DMS 273 treated with DMSO at 0.1 percent for 48 hours (cell line): ENCODE results near the gene OPTC.
A peak's percentile ranks its signal among the peaks of the same experiment; 100 is the strongest.
"Not testable (repeated sequence)": the region's sequence is repeated elsewhere in the genome, so short reads cannot be mapped to it uniquely, and the experiment has no call there.

ENCODE experiments used
- DNase-seq: peaks from one replicate; lab custom pipeline; 2025; lab: John Stamatoyannopoulos, UW

OPTC gene

DNA sequence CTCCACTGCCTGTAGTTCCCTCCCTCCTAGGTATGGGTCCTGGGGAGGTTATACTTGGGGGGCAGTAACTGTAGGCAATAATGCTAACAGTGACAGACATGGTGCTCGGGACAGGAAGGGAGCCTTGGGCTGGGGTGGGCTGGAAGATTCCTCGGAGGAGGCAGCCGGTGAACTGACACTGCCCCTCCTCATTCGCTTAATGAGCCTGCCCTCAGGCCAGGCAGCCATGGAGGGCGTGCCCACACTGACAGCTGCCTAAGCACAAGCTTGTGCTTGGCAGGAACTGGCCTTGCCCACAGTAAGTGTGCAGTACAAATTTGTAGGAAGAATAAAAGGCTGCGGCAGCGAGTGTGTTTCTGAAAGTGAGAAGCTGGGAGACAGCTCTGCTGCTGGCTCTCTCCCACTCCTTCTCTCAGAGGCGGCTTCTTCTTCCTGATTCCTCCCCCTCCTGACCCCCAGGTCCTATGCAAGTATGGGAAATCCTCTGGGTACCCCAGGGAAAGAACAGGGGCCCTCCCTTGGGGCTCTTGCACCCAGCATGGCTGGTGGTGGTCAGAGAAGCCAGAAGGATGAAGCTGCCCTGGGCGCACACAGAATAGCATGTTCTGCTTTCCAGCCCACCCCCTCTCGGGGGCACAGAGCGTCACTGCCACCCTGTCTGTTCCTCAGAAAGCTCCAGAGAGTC, 23.6 kb downstream of the OPTC start:
- no peak for DNase-seq

DNA sequence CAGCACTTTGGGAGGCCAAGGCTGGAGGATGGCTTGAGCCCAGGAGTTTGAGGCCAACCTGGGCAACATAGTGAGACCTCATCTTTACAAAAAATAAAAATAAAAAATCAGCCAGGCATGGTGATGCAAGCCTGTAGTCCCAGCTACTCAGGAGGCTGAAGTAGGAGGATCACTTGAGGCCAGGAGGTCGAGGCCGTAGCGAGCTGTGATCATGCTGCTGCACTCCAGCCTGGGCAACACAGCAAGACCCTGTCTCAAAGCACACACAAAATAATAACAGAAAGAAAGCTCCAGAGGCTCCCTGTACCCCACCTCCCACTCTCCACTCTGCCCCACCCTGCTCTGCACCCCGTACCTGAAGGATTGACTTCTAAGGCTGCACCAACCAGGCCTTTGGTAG, 24.2 kb downstream of the OPTC start:
- not testable (repeated sequence) for DNase-seq

DNA sequence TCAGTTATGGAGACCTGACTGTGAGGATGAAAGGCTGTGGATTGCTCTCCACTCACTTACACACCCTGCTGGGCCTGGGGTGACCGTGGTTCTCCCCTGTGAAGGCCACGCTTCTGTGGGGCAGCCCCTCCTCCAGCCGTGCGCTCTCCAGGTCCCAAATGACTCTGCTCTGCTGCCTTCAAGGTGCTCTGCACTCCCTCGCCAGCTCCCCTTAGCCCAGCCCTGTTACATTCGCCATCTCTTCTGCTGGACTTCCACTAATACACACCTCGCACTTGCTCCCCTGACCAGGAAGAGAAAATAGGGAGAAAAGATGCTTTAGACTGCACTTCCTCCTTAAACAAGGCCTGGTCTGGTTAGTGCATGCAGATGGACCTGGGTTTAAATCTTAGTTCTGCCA, 24.6 kb downstream of the OPTC start:
- DNase-seq, result no peak

DNA sequence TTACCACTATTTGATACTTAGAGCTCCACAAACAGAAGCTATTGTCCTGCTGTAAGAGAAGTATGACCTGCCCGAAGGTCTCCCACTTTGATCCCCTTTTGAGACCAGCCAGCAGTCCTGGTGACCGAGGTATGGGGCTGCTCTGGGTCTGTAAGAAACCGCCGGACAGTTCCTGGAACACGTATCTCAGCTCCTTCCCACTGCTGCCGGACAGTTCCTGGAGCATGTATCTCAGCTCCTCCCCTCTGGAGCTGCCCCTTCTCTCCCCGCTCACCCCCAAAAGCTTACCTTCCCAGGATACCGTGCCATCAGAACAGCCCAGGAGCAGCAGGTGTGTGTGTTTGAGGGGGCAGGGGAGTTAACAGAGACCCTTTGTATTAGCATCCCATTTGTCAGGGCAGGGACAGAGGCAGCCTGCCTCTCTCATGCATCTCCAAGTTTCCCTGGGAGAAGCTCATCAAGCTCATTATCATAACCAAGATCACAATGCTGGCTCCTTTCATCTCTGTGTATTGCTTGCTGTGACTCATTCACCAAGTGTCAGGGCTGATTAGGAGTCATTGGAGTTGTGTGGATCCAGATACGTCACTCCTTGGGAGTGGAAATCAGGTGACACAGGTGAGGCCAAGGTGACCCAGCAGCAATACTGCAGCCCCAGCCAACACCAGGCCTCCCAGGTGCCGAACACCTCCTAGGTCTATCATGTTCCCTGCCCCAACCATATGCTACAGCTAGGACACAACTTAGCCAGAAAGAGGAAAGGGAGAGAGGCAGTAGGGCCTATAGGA, 25.3 kb downstream of the OPTC start:
- DNase-seq, result no peak

DNA sequence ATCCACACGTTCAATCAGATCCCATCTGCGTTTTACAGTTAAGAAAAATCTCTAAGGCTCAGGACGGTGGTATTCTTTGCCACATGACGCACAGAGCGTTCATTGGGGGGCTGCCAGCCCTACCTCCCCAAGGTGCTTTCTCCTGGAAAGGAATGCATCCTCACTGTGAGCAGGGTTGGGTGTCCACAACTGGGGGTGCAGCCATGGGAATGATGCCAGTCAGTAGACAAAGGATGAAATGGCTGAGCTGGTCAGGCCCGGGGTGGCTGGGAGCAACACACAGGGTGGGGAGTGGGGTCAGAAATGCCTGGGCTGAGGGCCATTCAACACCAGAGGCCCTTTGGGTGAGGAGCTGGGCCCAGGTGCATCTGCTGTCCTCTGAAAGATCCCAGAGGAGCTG, 25.9 kb downstream of the OPTC start:
- DNase-seq, result no peak

DNA sequence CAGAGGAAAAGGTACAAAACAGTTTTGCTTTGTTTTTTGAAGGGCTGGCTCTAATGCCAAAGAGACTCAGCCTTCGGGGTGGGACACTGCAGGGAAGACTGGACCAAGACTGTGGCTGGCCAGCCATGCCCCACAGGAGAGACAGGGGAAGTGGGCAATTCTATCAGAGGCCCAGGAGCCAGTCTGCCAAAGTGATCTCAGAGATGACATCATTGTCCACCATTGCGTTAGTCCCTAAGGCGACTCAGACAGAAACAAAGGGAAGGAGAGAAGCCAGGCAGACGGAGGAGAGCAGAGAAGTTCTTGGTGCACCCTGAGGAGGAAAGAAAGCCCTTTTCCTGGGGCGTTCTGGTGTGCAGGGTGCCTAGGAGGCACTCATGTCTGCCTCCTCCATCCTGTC, 26.4 kb downstream of the OPTC start:
- no peak for DNase-seq

DNA sequence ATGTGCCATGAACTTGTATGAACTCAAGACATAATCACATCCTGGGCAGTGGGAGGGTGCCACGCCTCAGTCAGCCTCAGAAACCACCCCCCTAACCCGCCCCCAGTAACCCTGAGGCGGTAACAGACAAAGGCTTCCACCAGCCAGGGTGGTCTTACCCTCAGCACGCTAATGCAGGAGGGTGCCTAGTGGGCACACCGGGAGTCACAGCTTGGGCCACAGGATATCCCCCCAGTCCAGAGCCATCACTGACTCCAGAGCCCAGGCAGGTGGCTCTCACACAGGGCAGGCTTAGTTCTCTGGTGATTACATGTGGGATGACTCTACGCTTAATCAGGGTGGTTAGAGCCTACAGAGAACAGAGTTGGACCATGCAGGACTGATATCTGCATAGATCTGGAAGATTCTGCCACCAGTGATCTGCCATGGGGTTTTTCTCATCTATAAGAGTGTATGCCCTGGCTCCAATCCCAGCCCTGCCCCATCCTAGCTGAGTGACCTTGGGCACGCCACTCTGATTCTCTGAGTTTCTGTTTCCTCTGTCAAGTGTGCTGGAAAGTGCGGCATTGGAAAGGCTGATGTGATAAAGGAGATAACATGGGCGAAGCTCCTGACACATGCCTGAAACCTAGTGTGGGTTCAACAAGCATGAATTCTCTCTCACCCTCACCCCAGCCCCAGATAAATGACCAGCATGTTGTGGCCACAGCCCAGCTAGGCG, 27.3 kb downstream of the OPTC start:
- DNase-seq, result no peak

DNA sequence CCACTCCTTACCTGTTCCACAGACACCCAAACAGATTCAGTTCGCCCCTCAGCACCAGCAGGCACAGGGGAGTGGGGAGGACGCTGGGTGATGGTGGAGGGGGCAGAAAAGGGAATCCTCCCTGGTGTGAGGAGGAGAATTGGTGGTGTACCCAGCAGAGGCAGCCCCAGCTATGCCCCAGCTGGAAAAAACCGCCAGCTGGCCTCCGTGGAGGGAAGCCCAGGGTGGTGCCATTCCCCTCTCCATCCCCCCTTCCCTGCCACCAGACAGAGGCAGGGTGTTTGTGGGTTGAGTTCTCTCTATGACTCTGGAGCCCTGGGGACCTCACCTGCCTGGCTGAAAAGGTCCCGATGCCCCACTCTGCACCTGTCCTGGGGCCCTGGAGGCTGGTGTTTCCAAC, 27.9 kb downstream of the OPTC start:
- DNase-seq, result no peak

DNA sequence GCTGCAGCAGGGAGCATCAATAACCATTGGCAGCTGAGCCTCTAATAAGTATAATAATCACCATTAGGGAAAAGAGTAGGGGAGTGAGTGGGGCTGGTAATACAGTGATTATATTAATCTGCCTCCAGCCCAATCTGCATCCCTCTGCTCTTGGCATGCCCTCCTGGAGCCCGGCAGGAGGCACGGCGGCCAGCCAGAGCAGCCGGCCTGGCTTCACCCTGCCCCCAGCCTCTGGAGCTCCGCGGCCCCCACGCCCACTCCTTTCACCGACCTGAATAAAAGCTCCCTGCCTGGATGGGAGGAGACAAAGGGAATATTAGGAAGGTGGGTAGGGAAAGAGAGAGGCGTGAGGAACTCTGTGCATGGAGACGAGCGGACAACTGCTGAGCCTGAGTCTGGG, 28.3 kb downstream of the OPTC start:
- peak; percentile 55 for DNase-seq

DNA sequence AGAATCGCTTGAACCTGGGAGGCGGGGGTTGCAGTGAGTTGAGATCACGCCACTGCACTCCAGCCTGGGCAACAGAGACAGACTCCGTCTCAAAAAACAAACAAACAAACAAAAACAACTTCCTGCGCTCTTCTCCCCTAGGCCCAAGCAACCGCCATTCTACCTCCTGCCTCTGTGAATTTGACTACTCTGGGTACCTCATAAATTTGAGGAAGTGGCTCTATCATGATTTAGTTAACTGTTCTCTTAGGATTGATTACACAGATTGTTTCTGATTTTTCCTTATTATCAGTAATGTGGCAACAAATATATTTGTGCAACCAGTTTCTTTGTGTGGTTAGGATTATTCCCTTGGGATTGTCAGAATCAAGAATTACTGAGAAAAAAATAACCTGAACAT, 29.7 kb downstream of the OPTC start:
- no peak for DNase-seq

DNA sequence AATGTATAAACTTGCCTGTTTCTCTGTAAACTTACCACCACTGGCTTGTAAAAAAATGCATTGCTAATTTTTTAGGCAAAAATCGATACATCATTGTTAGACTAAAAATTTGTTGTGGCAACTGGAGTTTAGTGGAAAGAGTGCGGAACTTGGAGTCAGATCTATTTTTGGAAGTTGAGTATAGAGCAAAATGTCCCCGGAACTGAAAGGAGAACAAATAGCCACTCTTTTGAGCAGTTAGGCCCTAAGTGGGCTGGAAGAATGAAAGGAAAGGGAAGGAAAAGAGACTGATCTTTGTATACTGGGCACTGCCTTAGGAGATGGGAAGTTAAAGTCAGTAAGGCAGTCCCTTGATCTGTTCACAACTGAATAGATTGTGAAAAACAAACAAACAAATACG, 30.2 kb downstream of the OPTC start:
- DNase-seq, result no peak

DNA sequence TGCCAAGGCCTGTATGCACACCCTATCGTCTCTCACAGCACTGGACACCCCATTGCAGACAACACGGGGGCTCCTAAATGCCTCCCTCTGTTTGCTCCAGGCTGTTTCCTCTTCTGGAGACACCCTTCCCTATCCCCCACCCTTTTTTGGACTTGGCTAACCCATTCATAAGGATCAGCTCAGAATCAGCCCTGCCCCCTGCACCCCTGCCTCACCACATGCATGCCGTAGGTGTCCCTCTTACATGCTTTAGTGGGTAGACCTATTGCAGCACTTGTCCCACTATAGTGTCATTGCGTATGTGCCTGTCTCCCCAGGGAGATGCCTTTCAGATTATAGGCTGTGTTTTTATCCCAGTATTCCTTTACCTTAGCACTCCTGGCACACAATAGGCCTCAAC, 30.9 kb downstream of the OPTC start:
- DNase-seq, result no peak

DNA sequence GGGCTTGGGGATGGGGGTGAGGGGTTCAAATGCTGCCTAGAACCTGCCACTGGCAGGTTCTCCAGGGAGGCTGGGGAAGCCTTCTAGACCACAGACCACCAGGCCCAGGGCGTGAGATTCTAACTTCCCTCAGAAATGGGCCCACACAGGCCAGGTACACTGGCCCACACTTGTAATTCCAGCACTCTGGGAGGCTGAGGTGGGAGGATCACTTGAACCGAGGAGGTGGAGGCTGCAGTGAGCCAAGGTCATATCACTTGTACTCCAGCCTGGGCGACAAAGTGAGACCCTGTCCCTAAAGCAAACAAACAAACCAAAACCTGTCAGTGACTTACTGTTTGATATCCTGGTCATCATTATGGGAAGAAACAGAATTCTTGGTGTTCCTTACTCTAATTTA, 31.7 kb downstream of the OPTC start:
- DNase-seq, result no peak

DNA sequence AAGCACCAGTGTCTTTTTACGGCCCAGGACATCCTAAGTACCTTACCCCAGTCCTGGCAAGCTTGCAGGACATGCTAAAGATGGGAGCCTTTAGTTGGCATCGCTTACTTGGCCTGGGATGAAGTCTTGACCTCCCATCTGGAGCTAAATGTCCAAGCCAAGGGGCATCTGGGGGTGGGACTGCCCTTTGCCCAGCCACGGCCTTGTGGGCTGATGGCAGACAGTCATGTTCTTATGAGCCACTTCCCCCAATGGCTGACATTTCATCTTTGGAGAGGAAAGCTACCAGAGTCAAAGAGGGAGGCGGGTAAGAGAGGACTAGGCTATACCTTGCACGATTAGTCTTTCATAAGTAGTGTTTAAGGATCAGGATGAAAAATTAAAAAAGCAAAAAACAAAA, 32.2 kb downstream of the OPTC start:
- no peak for DNase-seq

DNA sequence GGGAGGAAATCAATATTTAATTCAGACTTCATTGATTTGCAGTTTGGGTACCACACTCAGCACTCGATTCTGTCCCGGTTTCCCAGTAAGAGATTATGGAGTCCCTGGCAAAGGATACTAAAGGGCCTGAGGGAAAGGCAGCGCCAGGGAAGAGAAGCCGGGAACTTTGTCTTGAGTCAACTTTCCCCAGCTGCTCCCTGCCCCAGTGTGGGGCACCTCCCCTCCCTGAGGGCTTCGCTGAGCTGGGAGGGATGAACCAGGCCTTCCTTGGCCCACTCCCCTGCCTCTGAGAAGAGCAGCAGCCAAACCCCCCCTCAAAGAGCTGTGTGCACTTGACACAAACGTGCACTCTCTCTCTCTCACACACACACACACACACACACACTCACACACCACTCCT, 32.6 kb downstream of the OPTC start:
- DNase-seq, result no peak

DNA sequence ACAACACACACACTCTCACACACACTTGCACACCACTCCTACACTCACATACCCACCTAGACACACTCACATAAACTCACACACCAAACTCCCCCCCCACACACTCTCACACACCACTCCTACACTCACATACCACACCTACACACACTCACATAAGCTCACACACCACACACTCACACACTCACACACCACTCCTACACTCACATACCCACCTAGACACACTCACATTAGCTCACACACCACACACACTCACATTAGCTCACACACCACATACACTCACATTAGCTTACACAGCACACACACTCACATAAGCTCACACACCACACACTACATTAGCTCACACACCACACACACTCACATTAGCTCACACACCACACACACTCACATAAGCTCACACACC, 33.1 kb downstream of the OPTC start:
- no peak for DNase-seq

DNA sequence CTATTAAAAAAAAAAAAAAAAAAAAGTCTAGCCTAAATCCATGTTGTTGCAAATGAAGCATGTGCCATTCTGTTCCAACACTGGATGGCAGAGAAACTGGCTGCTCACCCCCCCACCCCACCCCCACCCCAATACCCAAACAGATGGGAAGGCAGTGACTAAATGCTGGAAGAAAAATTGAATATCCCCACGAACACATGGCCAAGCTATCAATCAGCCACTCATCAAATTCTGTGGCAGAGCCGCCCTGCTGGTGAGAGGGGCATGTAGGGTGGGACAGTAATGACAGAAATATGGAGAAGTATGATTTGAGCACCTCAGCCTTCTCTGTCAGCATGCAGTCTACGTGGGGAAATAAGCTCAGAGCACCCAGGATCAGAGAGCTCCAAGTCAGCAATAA, 34.1 kb downstream of the OPTC start:
- DNase-seq, result peak; percentile 45

DNA sequence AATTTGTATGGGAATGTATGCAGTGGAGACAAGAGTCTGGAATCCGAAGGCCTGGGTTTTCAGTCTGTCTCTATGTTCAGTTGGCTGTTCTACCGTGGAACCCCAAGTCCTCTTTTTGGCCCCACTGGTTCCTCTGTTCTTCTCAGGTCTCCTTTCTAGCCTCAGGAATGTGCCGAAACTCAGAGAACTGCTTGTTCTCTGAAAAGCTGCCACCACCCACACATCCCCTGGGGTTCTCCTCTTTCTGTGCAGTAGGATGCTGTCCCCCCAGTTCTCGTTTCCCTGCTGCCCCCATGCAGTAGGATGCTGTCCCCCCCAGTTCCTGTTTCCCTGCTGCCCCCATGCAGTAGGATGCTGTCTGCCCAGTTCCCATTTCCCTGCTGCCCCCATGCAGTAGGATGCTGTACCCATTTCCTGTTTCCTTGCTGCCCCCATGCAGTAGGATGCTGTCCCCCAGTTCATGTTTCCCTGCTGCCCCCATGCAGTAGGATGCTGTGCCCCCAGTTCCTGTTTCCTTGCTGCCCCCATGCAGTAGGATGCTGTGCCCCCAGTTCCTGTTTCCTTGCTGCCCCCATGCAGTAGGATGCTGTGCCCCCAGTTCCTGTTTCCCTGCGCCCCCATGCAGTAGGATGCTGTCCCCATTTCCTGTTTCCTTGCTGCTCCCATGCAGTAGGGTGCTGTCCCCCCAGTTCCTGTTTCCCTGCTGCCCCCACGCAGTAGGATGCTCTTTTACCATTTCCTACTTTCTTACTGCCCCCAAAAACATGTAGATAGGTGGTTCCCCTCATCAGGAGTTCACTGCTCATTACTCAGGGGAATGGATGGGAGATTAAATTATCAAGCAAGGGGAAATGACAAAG, 35.3 kb downstream of the OPTC start:
- DNase-seq, result no peak

DNA sequence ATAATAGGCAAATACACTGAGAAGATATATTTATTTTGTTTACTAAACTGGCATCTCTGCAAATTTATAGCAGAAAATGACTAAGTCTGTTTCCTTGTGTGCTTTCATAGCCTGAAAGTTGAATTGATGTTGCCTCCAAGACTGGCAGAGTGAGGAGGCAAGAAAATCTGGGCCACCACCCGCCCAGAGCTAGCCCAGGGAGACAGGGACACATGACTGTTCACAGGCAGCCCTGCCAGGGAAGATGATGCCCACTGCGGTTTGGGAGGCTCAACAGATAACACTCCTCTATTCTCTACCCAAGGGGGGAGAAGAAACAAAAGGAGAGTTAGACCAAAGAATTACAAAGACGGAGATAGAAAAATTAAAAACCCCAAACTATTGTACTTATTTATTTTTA, 37.1 kb downstream of the OPTC start:
- DNase-seq, result no peak

DNA sequence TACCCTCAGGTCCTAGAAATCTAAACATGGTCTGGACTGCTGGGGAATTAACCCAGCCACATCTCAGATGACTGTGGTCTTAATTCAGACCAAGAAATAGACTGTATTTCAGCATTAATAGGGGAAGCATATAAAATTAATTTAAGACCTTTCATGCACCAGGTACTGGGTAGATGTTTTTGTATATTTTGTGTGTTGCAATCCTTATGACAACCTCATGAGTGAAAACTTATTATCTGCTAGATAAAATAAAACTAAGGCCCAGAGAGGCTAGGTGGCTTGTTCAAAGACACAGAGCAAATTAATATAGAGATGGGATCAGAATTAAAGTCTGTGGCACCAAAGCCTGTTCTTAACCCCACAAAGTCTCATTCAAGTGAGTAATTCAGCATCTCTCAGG, 40.1 kb downstream of the OPTC start:
- no peak for DNase-seq

DNA sequence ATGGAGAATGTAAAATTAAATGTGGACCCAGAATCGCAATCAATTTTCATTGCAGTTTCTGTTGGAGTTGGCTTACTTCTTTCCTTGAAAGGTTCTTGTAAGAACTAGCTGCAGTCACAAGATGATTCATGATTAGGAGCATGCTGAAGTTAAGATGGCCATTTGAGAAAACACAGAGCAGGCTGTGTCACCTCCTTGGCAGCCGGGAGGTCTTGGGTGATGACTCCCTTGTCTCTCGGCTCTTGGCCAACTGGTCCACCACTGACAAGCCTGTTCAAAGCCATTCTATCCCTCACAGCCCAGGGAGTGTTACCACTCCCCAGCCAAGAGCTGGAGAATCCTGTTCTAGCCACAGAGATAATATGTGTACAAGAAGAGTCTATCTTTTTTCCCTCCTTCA, 40.6 kb downstream of the OPTC start:
- no peak for DNase-seq

DNA sequence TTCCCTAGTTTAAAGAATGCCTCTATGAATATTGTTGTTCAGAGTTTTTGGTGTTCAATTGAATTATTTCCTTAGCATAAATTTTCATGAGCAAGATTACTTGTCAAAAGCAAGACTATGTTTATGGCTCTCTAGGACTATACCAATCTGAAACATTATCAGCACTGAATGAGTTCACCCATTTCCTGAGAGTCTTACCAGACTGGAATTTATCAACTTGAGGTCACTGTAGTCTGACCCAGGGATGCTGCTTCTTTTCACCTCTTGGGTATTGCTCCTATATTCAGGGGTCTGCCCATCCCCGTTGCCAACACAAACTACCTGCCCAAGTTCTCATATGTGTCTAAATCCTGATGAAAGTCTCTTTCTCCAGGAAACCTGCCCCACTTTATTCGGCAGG, 42.6 kb downstream of the OPTC start:
- DNase-seq, result no peak
